H9 (cell line): Measurements from ENCODE around the gene MYOM3. TPM values are rescaled to one million over a fixed set of nuclear protein-coding genes. Genes with fewer than 3 reads are reported as not detected.

Source experiments
- DNase-seq: peaks from one replicate; pipeline ENCODE4 v3.0.0-alpha.2; 2017
- H2AFZ ChIP-seq: one replicate; pipeline ENCODE4 v1.6.1; 2013; ENCODE audit warnings: mild to moderate bottlenecking, low read length, control low read depth, moderate library complexity
- H2AK5ac ChIP-seq: 2 replicates; pipeline ENCODE4 v1.6.1; 2013; ENCODE audit warnings: low read length, control low read depth, mixed read lengths; ENCODE audit not compliant: insufficient read length
- H2BK120ac ChIP-seq: one replicate; pipeline ENCODE4 v1.6.1; 2013; ENCODE audit warnings: low read depth, mild to moderate bottlenecking, low read length, control low read depth, inconsistent platforms; ENCODE audit not compliant: poor library complexity, severe bottlenecking
- H2BK12ac ChIP-seq: 2 replicates; pipeline ENCODE4 v1.6.1; 2013; ENCODE audit warnings: low read length, control low read depth, mixed read lengths, low read depth; ENCODE audit not compliant: insufficient read length
- H2BK15ac ChIP-seq: 2 replicates; pipeline ENCODE4 v1.6.1; 2013; ENCODE audit warnings: low read depth, low read length, control low read depth
- H2BK20ac ChIP-seq: one replicate; pipeline ENCODE4 v1.6.1; 2013; ENCODE audit warnings: low read depth, mild to moderate bottlenecking, low read length, control low read depth, inconsistent platforms; ENCODE audit not compliant: poor library complexity, severe bottlenecking
- H2BK5ac ChIP-seq: 2 replicates; pipeline ENCODE4 v1.6.1; 2013; ENCODE audit warnings: low read length, control low read depth, mixed read lengths; ENCODE audit not compliant: insufficient read length
- H3K14ac ChIP-seq: 2 replicates; pipeline ENCODE4 v1.6.1; 2013; ENCODE audit warnings: low read length, control low read depth; ENCODE audit not compliant: insufficient read depth
- H3K18ac ChIP-seq: 2 replicates; pipeline ENCODE4 v1.6.1; 2013; ENCODE audit warnings: low read depth, mild to moderate bottlenecking, mixed read lengths, low read length, control low read depth; ENCODE audit not compliant: insufficient read length
- H3K23ac ChIP-seq: 2 replicates; pipeline ENCODE4 v1.6.1; 2013; ENCODE audit warnings: low read length, control low read depth, mixed read lengths, low read depth; ENCODE audit not compliant: insufficient read length
- H3K23me2 ChIP-seq: 2 replicates; pipeline ENCODE4 v1.6.1; 2013; ENCODE audit warnings: low read depth, mild to moderate bottlenecking, mixed read lengths, low read length, control low read depth; ENCODE audit not compliant: insufficient read length, poor library complexity, severe bottlenecking
- H3K27ac ChIP-seq: 2 replicates; pipeline ENCODE4 v1.5.1; 2013; ENCODE audit warnings: low read length, control low read depth, mixed read lengths, low read depth; ENCODE audit not compliant: insufficient read length
- H3K27me3 ChIP-seq: 2 replicates; pipeline ENCODE4 v1.6.1; 2013; ENCODE audit warnings: low read length, control low read depth, inconsistent platforms; ENCODE audit not compliant: insufficient read depth
- H3K4ac ChIP-seq: 2 replicates; pipeline ENCODE4 v1.6.1; 2013; ENCODE audit warnings: low read depth, mild to moderate bottlenecking, control low read depth, inconsistent platforms, low read length, moderate library complexity
- H3K4me1 ChIP-seq: 2 replicates; pipeline ENCODE4 v1.6.1; 2013; ENCODE audit warnings: low read length, control low read depth, inconsistent platforms; ENCODE audit not compliant: insufficient read depth
- H3K4me2 ChIP-seq: 2 replicates; pipeline ENCODE4 v1.6.1; 2013; ENCODE audit warnings: low read length, control low read depth, mixed read lengths; ENCODE audit not compliant: insufficient read length, insufficient read depth
- H3K56ac ChIP-seq: 2 replicates; pipeline ENCODE4 v1.6.1; 2013; ENCODE audit warnings: low read depth, mild to moderate bottlenecking, mixed read lengths, low read length, control low read depth; ENCODE audit not compliant: insufficient read length
- H3K79me1 ChIP-seq: 2 replicates; pipeline ENCODE4 v1.6.1; 2013; ENCODE audit warnings: low read depth, mild to moderate bottlenecking, moderate library complexity, low read length, control low read depth, inconsistent platforms; ENCODE audit not compliant: insufficient read depth, poor library complexity, severe bottlenecking
- H3K79me2 ChIP-seq: 2 replicates; pipeline ENCODE4 v1.6.1; 2013; ENCODE audit warnings: low read length, control low read depth, inconsistent platforms; ENCODE audit not compliant: insufficient read depth
- H3K9ac ChIP-seq: 2 replicates; pipeline ENCODE4 v1.6.1; 2013; ENCODE audit warnings: low read length, control low read depth, mixed read lengths; ENCODE audit not compliant: insufficient read length; ENCODE audit errors: extremely low read depth
- H3K9me3 ChIP-seq: one replicate; pipeline ENCODE4 v1.6.1; 2013; ENCODE audit warnings: low read depth, low read length, inconsistent platforms; ENCODE audit not compliant: control insufficient read depth
- H3T11ph ChIP-seq: one replicate; pipeline ENCODE4 v1.6.1; 2013; ENCODE audit warnings: mild to moderate bottlenecking, low read length, control low read depth, inconsistent platforms
- H4K20me1 ChIP-seq: one replicate; pipeline ENCODE4 v1.6.1; 2013; ENCODE audit not compliant: control insufficient read depth, insufficient read length, insufficient read depth
- H4K5ac ChIP-seq: 2 replicates; pipeline ENCODE4 v1.6.1; 2013; ENCODE audit warnings: low read depth, mild to moderate bottlenecking, mixed read lengths, low read length, control low read depth; ENCODE audit not compliant: insufficient read length
- H4K8ac ChIP-seq: replicated peaks from 2 replicates; pipeline ENCODE4 v1.6.1; 2013; ENCODE audit warnings: low read length, control low read depth, mixed read lengths, low read depth; ENCODE audit not compliant: insufficient read length
- H4K91ac ChIP-seq: 2 replicates; pipeline ENCODE4 v1.6.1; 2013; ENCODE audit warnings: low read depth, mild to moderate bottlenecking, moderate library complexity, mixed read lengths, low read length, control low read depth; ENCODE audit not compliant: insufficient read length
- H3K27ac Mint-ChIP-seq, 3 experiments: 2 replicates in 2 of 3; 3 replicates in 1 of 3; pipeline ENCODE4 v1.8.0; 2020 to 2021; ENCODE audit warnings: mixed read lengths in 3 of 3, mild to moderate bottlenecking in 1 of 3, moderate library complexity in 1 of 3
- H3K27me3 Mint-ChIP-seq: 2 replicates; pipeline ENCODE4 v1.8.0; 2021; ENCODE audit warnings: low read depth, mild to moderate bottlenecking, moderate library complexity, mixed read lengths
- H3K36me3 Mint-ChIP-seq, 3 experiments: 2 replicates in 2 of 3; 3 replicates in 1 of 3; pipeline ENCODE4 v1.8.0; 2020 to 2021; ENCODE audit warnings: low read depth in 3 of 3, mixed read lengths in 3 of 3; ENCODE audit not compliant: insufficient read depth in 1 of 3
- H3K4me1 Mint-ChIP-seq, 2 experiments: 2 replicates each; pipeline ENCODE4 v1.8.0; 2020; ENCODE audit warnings: mixed read lengths in 2 of 2
- H3K4me3 Mint-ChIP-seq, 2 experiments: 2 replicates in 1 of 2; 3 replicates in 1 of 2; pipeline ENCODE4 v1.8.0; 2020 to 2021; ENCODE audit warnings: mild to moderate bottlenecking in 2 of 2, mixed read lengths in 2 of 2, moderate library complexity in 1 of 2
- H3K9me3 Mint-ChIP-seq, 2 experiments: 2 replicates in 1 of 2; 3 replicates in 1 of 2; pipeline ENCODE4 v1.8.0; 2020; ENCODE audit warnings: mild to moderate bottlenecking in 2 of 2, mixed read lengths in 2 of 2, moderate library complexity in 1 of 2
- WGBS: extraction: QIAGEN DNeasy Blood & Tissue Kit; methylation state at CpG from one replicate; pipeline ENCODE4 v1.1.7; 2013; ENCODE audit warnings: missing lambda C conversion rate, low lambda C conversion rate, mixed read lengths; ENCODE audit not compliant: insufficient read length; ENCODE audit errors: extremely low coverage; 5-methylcytosine and 5-hydroxymethylcytosine counted together
- total RNA-seq: library from RNA; stranded (reverse); gene quantifications from 2 replicates; pipeline ENCODE4 v1.2.1, GENCODE V29; 2021
- TF ChIP-seq, protein P1 (sequence below): fragments of 200-600 bp; sonication (generic); conservative IDR thresholded peaks from 3 replicates; pipeline ENCODE4 v1.8.0; 2021; ENCODE audit warnings: antibody characterized with exemption, mild to moderate bottlenecking

Gene MYOM3
- total RNA-seq, 1 experiment from 2014 or later = 0.11 TPM

- H2BK5ac ChIP-seq = no peak overlapping the region
- Mint-ChIP-seq H3K27ac (no peak overlapping the region), H3K9me3 (no peaks in the 10 kb centered on the region), H3K36me3 (no peaks in the 10 kb centered on the region), H3K4me1 (peaks cover 3 to 15% of the 10 kb centered on the region in 2 experiments; a peak in 3 of 4 replicates), H3K4me3 (no peak overlapping the region), H3K27me3 (peaks cover 1% of the 10 kb centered on the region; the same call in 1 of the 2 replicates)
- no peak overlapping the region for H4K8ac ChIP-seq
- peaks cover 4% of the 10 kb centered on the region; the same call in 1 of the 2 replicates for H3K4me1 ChIP-seq
- H3K4ac ChIP-seq = no peak overlapping the region
- no peak overlapping the region for H3K14ac ChIP-seq
- H2BK120ac ChIP-seq = no peak overlapping the region
- TF ChIP-seq, protein P1, sequence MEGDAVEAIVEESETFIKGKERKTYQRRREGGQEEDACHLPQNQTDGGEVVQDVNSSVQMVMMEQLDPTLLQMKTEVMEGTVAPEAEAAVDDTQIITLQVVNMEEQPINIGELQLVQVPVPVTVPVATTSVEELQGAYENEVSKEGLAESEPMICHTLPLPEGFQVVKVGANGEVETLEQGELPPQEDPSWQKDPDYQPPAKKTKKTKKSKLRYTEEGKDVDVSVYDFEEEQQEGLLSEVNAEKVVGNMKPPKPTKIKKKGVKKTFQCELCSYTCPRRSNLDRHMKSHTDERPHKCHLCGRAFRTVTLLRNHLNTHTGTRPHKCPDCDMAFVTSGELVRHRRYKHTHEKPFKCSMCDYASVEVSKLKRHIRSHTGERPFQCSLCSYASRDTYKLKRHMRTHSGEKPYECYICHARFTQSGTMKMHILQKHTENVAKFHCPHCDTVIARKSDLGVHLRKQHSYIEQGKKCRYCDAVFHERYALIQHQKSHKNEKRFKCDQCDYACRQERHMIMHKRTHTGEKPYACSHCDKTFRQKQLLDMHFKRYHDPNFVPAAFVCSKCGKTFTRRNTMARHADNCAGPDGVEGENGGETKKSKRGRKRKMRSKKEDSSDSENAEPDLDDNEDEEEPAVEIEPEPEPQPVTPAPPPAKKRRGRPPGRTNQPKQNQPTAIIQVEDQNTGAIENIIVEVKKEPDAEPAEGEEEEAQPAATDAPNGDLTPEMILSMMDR = no peak
- H3K4me2 ChIP-seq = no peak overlapping the region
- H3T11ph ChIP-seq = no peak overlapping the region
- H4K20me1 ChIP-seq = no peaks in the 10 kb centered on the region
- H3K79me1 ChIP-seq = no peaks in the 10 kb centered on the region
- no peak overlapping the region for H3K18ac ChIP-seq
- H2BK15ac ChIP-seq = no peak overlapping the region
- H2AK5ac ChIP-seq = no peak overlapping the region
- no peaks in the 10 kb centered on the region for H3K9me3 ChIP-seq
- no peak overlapping the region for H2AFZ ChIP-seq
- WGBS = no CpG with 5 or more reads among the region's 7 CpGs
- H3K79me2 ChIP-seq = no peaks in the 10 kb centered on the region
- no peak overlapping the region for H4K5ac ChIP-seq
- no peak for DNase-seq
- H3K9ac ChIP-seq = no peak overlapping the region
- no peak overlapping the region for H3K23ac ChIP-seq
- H3K56ac ChIP-seq = no peak overlapping the region
- no peak overlapping the region for H2BK12ac ChIP-seq
- no peak overlapping the region for H4K91ac ChIP-seq
- H3K23me2 ChIP-seq = no peaks in the 10 kb centered on the region
- H2BK20ac ChIP-seq = no peak overlapping the region
- no peak overlapping the region for H3K27ac ChIP-seq
- H3K27me3 ChIP-seq = no peaks in the 10 kb centered on the region
Measured at GRCh38 chr1:24069817-24070216, 42.1 kb downstream of the MYOM3 start.
